Mononuclear cell (primary cell): ENCODE measurements around the gene CDH18. TPM values are rescaled to one million over a fixed set of nuclear protein-coding genes. Genes with fewer than 3 reads are reported as not detected.

Experiments
- H3K27me3 ChIP-seq: 2 replicates; pipeline ENCODE4 v1.6.0; 2011; ENCODE audit warnings: low read length, control low read depth; ENCODE audit not compliant: insufficient read depth
- H3K4me1 ChIP-seq: 2 replicates; pipeline ENCODE4 v1.5.1; 2011; ENCODE audit warnings: mild to moderate bottlenecking, low read length, control low read depth; ENCODE audit not compliant: insufficient read depth
- H3K4me3 ChIP-seq: 2 replicates; pipeline ENCODE4 v1.5.1; 2011; ENCODE audit warnings: mild to moderate bottlenecking, low read length, moderate library complexity
- H3K9me3 ChIP-seq: 2 replicates; pipeline ENCODE4 v1.5.1; 2011; ENCODE audit warnings: low read depth, mild to moderate bottlenecking, control low read depth, low read length
- total RNA-seq: library from RNA; depleted of rRNA; stranded (reverse); fragments of >200 nt; gene quantifications from one replicate; pipeline ENCODE4 v1.2.3, GENCODE V29; 2012

The CDH18 gene
- total RNA-seq, 1 donor, result not detected

DNA sequence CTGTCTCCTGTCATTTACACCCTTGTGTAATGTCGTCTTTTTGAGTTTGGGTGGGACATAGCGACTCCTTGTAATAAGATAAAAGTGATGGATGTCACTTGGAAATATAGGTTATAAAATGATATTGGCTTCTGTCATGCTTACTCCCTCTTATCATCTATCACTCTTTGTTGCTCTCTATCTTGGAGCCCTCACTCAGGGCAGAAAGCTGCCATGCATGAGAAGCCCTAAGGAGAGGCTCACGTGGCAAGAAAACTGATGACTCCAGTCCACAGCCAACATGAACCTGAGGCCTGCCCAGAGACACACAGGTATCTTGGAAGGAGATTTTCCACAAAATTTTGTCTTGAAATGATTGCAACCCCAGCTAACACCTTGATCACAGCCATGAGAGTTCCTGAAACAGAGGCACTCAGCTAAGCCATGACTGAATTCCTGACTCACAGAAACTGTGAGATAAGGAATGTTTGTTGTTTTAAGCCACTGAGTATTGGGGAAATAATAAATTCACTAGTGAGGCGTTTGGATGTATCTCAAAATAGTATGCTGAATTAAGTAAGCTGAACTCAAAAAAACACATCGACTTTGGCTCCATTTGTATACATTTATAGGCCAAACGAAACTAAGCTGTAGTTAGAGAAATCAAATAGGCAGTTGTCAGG lies 216.7 kb downstream of the CDH18 start:
- no peaks in the 10 kb centered on the region for H3K27me3 ChIP-seq
- H3K4me3 ChIP-seq, result no peak overlapping the region
- no peaks in the 10 kb centered on the region for H3K4me1 ChIP-seq
- H3K9me3 ChIP-seq, result no peaks in the 10 kb centered on the region

DNA sequence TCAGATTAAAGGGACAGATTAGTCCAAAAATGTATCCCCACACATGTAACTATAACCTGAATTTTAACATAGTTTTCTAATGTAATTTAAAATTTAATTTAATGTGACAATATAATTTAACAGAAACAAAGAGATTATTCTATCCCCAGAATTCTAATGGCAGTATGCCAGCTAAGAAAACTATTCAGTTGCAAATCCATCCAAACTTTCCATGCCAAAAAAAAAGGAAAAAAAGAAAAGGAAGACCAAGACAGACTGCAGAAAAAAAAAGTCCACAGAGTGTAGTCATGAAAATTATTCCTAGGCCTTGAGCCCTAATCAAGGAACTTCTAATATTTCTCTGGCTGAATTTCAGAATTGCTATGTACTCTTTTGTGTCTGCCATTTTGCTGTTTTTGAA lies 217.6 kb downstream of the CDH18 start:
- Histone ChIP-seq H3K4me1 (no peaks in the 10 kb centered on the region), H3K4me3 (no peak overlapping the region), H3K9me3 (no peaks in the 10 kb centered on the region), H3K27me3 (no peaks in the 10 kb centered on the region)

DNA sequence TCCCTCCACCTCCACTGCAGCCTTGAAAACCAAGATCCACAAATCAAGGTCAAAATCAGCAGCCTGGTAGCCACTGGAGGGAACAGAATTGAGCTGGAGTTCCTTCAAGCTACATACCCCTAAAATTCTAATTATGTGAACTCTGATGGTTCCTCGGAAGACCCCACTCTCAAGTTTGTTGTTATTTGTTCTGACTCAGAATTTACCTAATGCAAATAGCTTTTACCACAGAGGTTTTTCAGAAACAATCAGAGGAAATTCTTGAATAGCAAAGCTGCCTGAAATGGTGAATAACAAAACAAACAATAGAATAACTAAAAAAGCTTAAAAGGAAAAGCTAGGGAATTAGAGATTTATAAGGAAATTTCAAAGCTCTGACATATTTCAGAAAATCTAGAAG lies 220.0 kb downstream of the CDH18 start:
- no peaks in the 10 kb centered on the region for H3K27me3 ChIP-seq
- no peaks in the 10 kb centered on the region for H3K4me1 ChIP-seq
- H3K9me3 ChIP-seq, result peaks cover 4% of the 10 kb centered on the region
- H3K4me3 ChIP-seq, result no peak overlapping the region

- no peaks in the 10 kb centered on the region for H3K4me1 ChIP-seq
- H3K4me3 ChIP-seq, result no peak overlapping the region
- no peaks in the 10 kb centered on the region for H3K9me3 ChIP-seq
- no peaks in the 10 kb centered on the region for H3K27me3 ChIP-seq
These were observed 234.4 kb downstream of the CDH18 start for GRCh38 chr5:19753579-19753978.

- Histone ChIP-seq H3K9me3 (no peaks in the 10 kb centered on the region), H3K4me3 (no peak overlapping the region), H3K4me1 (no peaks in the 10 kb centered on the region), H3K27me3 (no peaks in the 10 kb centered on the region)
These were observed 236.7 kb downstream of the CDH18 start for GRCh38 chr5:19751326-19751725.

DNA sequence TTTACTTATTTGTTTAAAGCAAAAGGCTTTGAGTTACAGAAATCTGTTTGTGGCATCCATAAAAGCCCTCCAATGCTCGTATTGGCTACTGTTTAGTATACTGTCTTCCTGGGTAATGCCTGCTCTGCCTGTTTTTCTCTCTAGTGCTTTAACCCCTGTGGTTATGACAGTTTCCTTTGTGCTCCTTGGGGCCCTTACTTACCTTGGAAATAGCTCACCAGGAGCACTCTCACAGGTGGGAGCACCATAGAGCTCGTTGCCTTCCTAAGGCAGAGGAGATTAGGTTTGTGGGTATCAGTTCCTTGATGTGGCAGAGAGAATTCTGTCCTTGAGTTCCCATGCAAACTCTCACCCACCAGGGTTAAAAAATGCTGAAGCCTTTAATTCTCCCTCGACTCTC lies 242.8 kb downstream of the CDH18 start:
- no peaks in the 10 kb centered on the region for H3K9me3 ChIP-seq
- no peaks in the 10 kb centered on the region for H3K4me1 ChIP-seq
- H3K27me3 ChIP-seq, result no peaks in the 10 kb centered on the region
- no peak overlapping the region for H3K4me3 ChIP-seq

GRCh38 chr5:19739671-19740070 lies 248.3 kb downstream of the CDH18 start:
- H3K4me3 ChIP-seq, result no peak overlapping the region
- no peaks in the 10 kb centered on the region for H3K9me3 ChIP-seq
- no peaks in the 10 kb centered on the region for H3K27me3 ChIP-seq
- H3K4me1 ChIP-seq, result no peaks in the 10 kb centered on the region

- Histone ChIP-seq H3K27me3 (no peaks in the 10 kb centered on the region), H3K4me1 (no peaks in the 10 kb centered on the region), H3K9me3 (no peaks in the 10 kb centered on the region), H3K4me3 (no peak overlapping the region)
These were observed 253.2 kb downstream of the CDH18 start for GRCh38 chr5:19734776-19735175.

GRCh38 chr5:19733612-19734495 lies 254.1 kb downstream of the CDH18 start:
- no peak overlapping the region for H3K4me3 ChIP-seq
- no peaks in the 10 kb centered on the region for H3K27me3 ChIP-seq
- H3K4me1 ChIP-seq, result no peaks in the 10 kb centered on the region
- no peaks in the 10 kb centered on the region for H3K9me3 ChIP-seq

GRCh38 chr5:19728571-19728970 lies 259.4 kb downstream of the CDH18 start:
- H3K4me1 ChIP-seq, result no peaks in the 10 kb centered on the region
- H3K27me3 ChIP-seq, result no peaks in the 10 kb centered on the region
- no peak overlapping the region for H3K4me3 ChIP-seq
- no peaks in the 10 kb centered on the region for H3K9me3 ChIP-seq

GRCh38 chr5:19719109-19719508 lies 268.9 kb downstream of the CDH18 start:
- Histone ChIP-seq H3K4me3 (no peak overlapping the region), H3K9me3 (no peaks in the 10 kb centered on the region), H3K4me1 (no peaks in the 10 kb centered on the region), H3K27me3 (no peaks in the 10 kb centered on the region)

DNA sequence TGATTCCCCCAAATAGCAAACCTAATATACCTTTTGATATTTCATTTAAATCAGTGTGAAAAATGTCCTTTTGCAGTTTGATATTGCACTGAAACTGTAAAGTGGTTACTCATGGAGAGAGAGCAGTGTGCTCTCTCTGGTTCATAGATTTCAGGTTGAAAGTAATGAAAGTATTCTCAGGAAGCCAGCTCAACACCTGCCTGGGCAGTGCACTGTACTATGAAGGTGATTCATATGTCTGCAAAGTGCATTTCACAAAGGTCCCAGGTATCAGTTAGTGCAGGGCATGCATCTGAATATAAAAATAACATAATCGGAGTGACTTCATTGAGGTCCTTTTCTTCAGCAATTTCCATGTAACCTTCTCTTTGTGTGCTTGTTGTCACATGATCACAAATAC lies 274.3 kb downstream of the CDH18 start:
- no peak overlapping the region for H3K4me3 ChIP-seq
- no peaks in the 10 kb centered on the region for H3K4me1 ChIP-seq
- H3K9me3 ChIP-seq, result no peaks in the 10 kb centered on the region
- no peaks in the 10 kb centered on the region for H3K27me3 ChIP-seq

GRCh38 chr5:19709403-19709802 lies 278.6 kb downstream of the CDH18 start:
- Histone ChIP-seq H3K4me1 (no peaks in the 10 kb centered on the region), H3K4me3 (no peak overlapping the region), H3K27me3 (no peaks in the 10 kb centered on the region), H3K9me3 (no peaks in the 10 kb centered on the region)

DNA sequence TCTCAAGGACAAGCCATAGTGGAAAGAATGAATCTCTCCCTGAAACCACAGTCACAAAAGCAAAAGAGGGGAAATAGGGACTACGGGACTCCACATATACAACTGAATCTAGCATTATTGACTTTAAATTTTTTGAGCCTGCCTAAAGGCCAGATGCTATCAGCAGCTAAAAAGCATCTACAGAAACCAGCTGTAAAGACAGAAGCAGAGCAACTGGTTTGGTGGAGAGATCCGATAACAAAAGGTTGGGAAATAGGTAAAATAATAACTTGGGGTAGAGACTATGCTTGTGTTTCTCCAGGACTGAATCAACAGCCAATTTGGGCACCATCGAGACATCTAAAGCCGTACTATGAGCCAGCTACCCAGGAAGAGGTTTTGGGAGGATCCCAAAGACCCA lies 281.2 kb downstream of the CDH18 start:
- H3K4me1 ChIP-seq, result no peaks in the 10 kb centered on the region
- no peaks in the 10 kb centered on the region for H3K9me3 ChIP-seq
- no peaks in the 10 kb centered on the region for H3K27me3 ChIP-seq
- H3K4me3 ChIP-seq, result no peak overlapping the region

- Histone ChIP-seq H3K4me3 (no peak overlapping the region), H3K27me3 (no peaks in the 10 kb centered on the region), H3K4me1 (no peaks in the 10 kb centered on the region), H3K9me3 (no peaks in the 10 kb centered on the region)
These were observed 286.3 kb downstream of the CDH18 start for GRCh38 chr5:19701731-19702130.
